ENCODE results near the gene NKTR.

Gene NKTR

GRCh38 chr3:42635111-42635510 is 34.6 kb downstream of the NKTR start:
- H3K4me3 ChIP-seq (replicated peaks in 1 of 2; ENCODE audit: low read depth in 2 of 2, low read length in 2 of 2), result no peak overlapping the region
- TF ChIP-seq, protein P1, sequence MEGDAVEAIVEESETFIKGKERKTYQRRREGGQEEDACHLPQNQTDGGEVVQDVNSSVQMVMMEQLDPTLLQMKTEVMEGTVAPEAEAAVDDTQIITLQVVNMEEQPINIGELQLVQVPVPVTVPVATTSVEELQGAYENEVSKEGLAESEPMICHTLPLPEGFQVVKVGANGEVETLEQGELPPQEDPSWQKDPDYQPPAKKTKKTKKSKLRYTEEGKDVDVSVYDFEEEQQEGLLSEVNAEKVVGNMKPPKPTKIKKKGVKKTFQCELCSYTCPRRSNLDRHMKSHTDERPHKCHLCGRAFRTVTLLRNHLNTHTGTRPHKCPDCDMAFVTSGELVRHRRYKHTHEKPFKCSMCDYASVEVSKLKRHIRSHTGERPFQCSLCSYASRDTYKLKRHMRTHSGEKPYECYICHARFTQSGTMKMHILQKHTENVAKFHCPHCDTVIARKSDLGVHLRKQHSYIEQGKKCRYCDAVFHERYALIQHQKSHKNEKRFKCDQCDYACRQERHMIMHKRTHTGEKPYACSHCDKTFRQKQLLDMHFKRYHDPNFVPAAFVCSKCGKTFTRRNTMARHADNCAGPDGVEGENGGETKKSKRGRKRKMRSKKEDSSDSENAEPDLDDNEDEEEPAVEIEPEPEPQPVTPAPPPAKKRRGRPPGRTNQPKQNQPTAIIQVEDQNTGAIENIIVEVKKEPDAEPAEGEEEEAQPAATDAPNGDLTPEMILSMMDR (IDR thresholded peaks at IDR 0.05; ENCODE audit: low read depth, low read length), result peak; percentile 15
- peak; percentile 44 to 64 for DNase-seq (ENCODE audit: low read depth in 2 of 2)

GRCh38 chr3:42637001-42637400 is 36.5 kb downstream of the NKTR start:
- DNase-seq (ENCODE audit: low read depth in 2 of 2), result no peak
- TF ChIP-seq, protein P1 (IDR thresholded peaks at IDR 0.05; ENCODE audit: low read depth, low read length), result no peak

DNA sequence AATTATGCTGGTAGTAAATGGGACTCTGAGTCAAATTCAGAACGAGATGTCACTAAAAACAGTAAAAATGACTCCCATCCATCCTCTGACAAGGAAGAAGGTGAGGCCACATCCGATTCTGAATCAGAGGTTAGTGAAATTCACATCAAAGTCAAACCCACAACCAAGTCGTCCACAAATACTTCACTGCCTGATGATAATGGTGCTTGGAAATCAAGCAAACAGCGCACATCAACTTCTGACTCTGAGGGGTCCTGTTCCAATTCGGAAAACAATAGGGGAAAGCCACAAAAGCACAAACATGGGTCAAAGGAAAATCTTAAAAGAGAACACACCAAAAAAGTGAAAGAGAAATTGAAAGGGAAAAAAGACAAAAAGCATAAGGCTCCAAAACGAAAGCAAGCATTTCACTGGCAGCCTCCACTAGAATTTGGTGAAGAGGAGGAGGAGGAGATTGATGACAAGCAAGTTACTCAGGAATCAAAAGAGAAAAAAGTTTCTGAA is 37.9 kb downstream of the NKTR start:
- DNase-seq (ENCODE audit: low read depth in 2 of 2), result no peak

More at GRCh38 chr3:42637001-42637400, 36.5 kb downstream of the NKTR start:
- H3K4me3 ChIP-seq (replicated peaks in 1 of 2; ENCODE audit: low read depth in 2 of 2, low read length in 2 of 2), result no peak overlapping the region

DNA sequence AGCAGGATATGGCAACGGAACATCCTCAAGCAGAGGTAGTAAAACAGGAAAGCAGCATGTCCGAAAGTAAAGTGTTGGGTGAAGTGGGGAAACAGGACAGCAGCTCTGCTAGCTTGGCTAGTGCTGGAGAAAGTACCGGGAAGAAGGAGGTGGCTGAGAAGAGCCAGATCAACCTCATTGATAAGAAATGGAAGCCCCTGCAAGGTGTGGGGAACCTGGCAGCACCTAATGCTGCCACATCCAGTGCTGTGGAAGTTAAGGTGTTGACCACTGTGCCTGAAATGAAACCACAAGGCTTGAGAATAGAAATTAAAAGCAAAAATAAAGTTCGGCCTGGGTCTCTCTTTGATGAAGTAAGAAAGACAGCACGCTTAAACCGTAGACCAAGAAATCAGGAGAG is 38.7 kb downstream of the NKTR start:
- TF ChIP-seq, protein P1 (IDR thresholded peaks at IDR 0.05; ENCODE audit: low read depth, low read length), result no peak
- no peak for DNase-seq (ENCODE audit: low read depth in 2 of 2)
- no peak overlapping the region for H3K4me3 ChIP-seq (replicated peaks in 1 of 2; ENCODE audit: low read depth in 2 of 2, low read length in 2 of 2)

More for the DNA sequence above, 37.9 kb downstream of the NKTR start:
- no peak overlapping the region for H3K4me3 ChIP-seq (replicated peaks in 1 of 2; ENCODE audit: low read depth in 2 of 2, low read length in 2 of 2)
- TF ChIP-seq, protein P1 (IDR thresholded peaks at IDR 0.05; ENCODE audit: low read depth, low read length), result no peak

GRCh38 chr3:42640129-42640528 is 39.6 kb downstream of the NKTR start:
- no peak overlapping the region for H3K4me3 ChIP-seq (replicated peaks in 1 of 2; ENCODE audit: low read depth in 2 of 2, low read length in 2 of 2)
- TF ChIP-seq, protein P1 (IDR thresholded peaks at IDR 0.05; ENCODE audit: low read depth, low read length), result no peak
- DNase-seq (ENCODE audit: low read depth in 2 of 2), result no peak

DNA sequence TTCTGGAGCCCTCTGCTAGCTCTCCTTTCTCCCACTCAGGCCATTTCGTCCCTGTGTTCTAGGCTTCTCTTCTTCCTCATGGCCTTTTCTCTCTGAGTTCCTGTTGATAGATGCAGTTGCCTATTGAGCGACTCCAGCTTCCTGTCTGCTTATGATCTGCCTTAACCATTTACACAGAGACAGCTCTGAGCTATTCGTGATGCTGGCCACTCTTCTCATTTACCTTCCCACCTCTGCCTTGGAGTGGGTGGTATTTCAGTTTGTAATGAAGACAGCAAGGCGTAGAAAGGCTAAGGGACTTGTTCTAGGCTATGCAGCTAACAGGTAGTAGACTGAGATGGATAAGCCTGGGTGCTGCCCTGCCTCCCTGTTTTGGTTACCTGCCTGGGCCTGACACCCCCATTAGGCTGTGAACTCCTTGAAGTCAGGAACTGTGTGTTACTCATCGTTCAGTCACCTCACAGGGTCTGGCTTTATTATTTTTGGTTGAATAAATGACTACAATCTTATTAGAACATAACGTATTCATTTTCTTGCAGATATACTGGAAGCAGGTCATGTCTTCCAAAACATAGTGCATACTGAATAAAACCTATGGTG is 40.4 kb downstream of the NKTR start:
- DNase-seq (ENCODE audit: low read depth in 2 of 2), result no peak
- no peak overlapping the region for H3K4me3 ChIP-seq (replicated peaks in 1 of 2; ENCODE audit: low read depth in 2 of 2, low read length in 2 of 2)
- TF ChIP-seq, protein P1 (IDR thresholded peaks at IDR 0.05; ENCODE audit: low read depth, low read length), result no peak

Data from cardiac fibroblast (primary cell).